B cell (primary cell): Measurements from ENCODE around the gene BRPF3. TPM values are rescaled to one million over a fixed set of nuclear protein-coding genes. Genes with fewer than 3 reads are reported as not detected.

Experiments
- ATAC-seq: fragments of 200-7000 bp; cut with Tn5 transposase; one replicate; pipeline ENCODE4 v1.10.0; 2021; ENCODE audit warnings: low read depth, mild to moderate bottlenecking, moderate number of reproducible peaks, moderate library complexity
- CTCF ChIA-PET: fragments of 350-600 bp; sonication (Branson Sonifier 250); formaldehyde crosslinking; loops from one replicate; lab custom pipeline; 2021; ENCODE audit warnings: antibody characterized with exemption, inconsistent platforms; lab: Charles Lee
- POLR2A ChIA-PET: fragments of 350-600 bp; sonication (Branson Sonifier 250); formaldehyde crosslinking; loops from one replicate; lab custom pipeline; 2021; ENCODE audit warnings: antibody characterized with exemption; lab: Charles Lee
- DNase-seq: peaks from one replicate; pipeline ENCODE4 v3.0.0; 2013
- H2AFZ ChIP-seq: 2 replicates; pipeline ENCODE4 v1.6.1; 2012; ENCODE audit warnings: mild to moderate bottlenecking, low read depth, low read length; ENCODE audit not compliant: insufficient read depth, poor library complexity, severe bottlenecking
- H3K27ac ChIP-seq, 2 donors: 1 replicate in 1 of 2; 2 replicates in 1 of 2; pipeline ENCODE4 v1.5.1; 2012 to 2013; ENCODE audit warnings: low read length in 2 of 2, mild to moderate bottlenecking in 2 of 2, moderate library complexity in 1 of 2
- H3K27me3 ChIP-seq, 4 experiments: fragments of 200-600 bp in 1 of 4; sonication (generic) in 1 of 4; replicated peaks in 1 of 4; 1 replicate in 2 of 4; 2 replicates in 2 of 4; pipeline versions ENCODE4 v1.6.1 to v1.7.0; 2013 to 2016; ENCODE audit warnings: low read length in 3 of 4, mild to moderate bottlenecking in 2 of 4, mixed read lengths in 1 of 4, moderate library complexity in 1 of 4; ENCODE audit not compliant: insufficient read depth in 4 of 4, control insufficient read depth in 3 of 4; ENCODE audit errors: control extremely low read depth in 1 of 4
- H3K36me3 ChIP-seq, 2 experiments: replicated peaks in 1 of 2; 1 replicate in 1 of 2; 2 replicates in 1 of 2; pipeline versions ENCODE4 v1.6.1 to v1.7.1; 2013; ENCODE audit warnings: low read length in 1 of 2; ENCODE audit not compliant: insufficient read depth in 2 of 2, control insufficient read depth in 1 of 2; ENCODE audit errors: control extremely low read depth in 1 of 2, extremely low read depth in 1 of 2
- H3K4me1 ChIP-seq, 2 donors: fragments of 200-600 bp in 1 of 2; sonication (generic) in 1 of 2; 1 replicate in 1 of 2; 2 replicates in 1 of 2; pipeline versions ENCODE4 v1.5.1 to v1.6.1; 2013 to 2017; ENCODE audit warnings: low read length in 2 of 2; ENCODE audit not compliant: control insufficient read depth in 2 of 2, insufficient read depth in 2 of 2
- H3K4me2 ChIP-seq: replicated peaks from 2 replicates; pipeline ENCODE3; 2012; ENCODE audit warnings: mild to moderate bottlenecking, low read depth, low read length; ENCODE audit not compliant: poor library complexity, severe bottlenecking
- H3K4me3 ChIP-seq, 5 experiments: fragments of 200-600 bp in 1 of 5; sonication (generic) in 1 of 5; 1 replicate in 3 of 5; 2 replicates in 2 of 5; pipeline versions ENCODE4 v1.5.1 to v1.7.0; 2011 to 2016; ENCODE audit warnings: low read length in 4 of 5, mild to moderate bottlenecking in 4 of 5, low read depth in 2 of 5, control low read depth in 1 of 5, moderate library complexity in 1 of 5; ENCODE audit not compliant: insufficient read depth in 1 of 5; ENCODE audit errors: control extremely low read depth in 1 of 5, extremely low read depth in 1 of 5
- H3K79me2 ChIP-seq: fragments of 200-600 bp; sonication (generic); one replicate; pipeline ENCODE4 v1.6.0; 2016; ENCODE audit warnings: low read length; ENCODE audit not compliant: control insufficient read depth, insufficient read depth
- H3K9ac ChIP-seq: fragments of 200-600 bp; sonication (generic); 2 replicates; pipeline ENCODE4 v1.6.1; 2017; ENCODE audit warnings: mild to moderate bottlenecking, low read length, moderate library complexity
- H3K9me3 ChIP-seq, 3 donors: one replicate each; pipeline versions ENCODE4 v1.6.1 to v1.7.1; 2013; ENCODE audit warnings: low read length in 2 of 3; ENCODE audit not compliant: control insufficient read depth in 2 of 3, insufficient read depth in 1 of 3; ENCODE audit errors: control extremely low read depth in 1 of 3
- H4K20me1 ChIP-seq: 2 replicates; pipeline ENCODE4 v1.6.0; 2012; ENCODE audit warnings: mild to moderate bottlenecking, low read length; ENCODE audit not compliant: insufficient read depth, control insufficient read depth, poor library complexity, severe bottlenecking
- H3K27ac Mint-ChIP-seq: one replicate; pipeline ENCODE4 v1.8.0; 2021; ENCODE audit warnings: mixed read lengths
- H3K27me3 Mint-ChIP-seq: one replicate; pipeline ENCODE4 v1.8.0; 2021; ENCODE audit warnings: mixed read lengths
- H3K4me1 Mint-ChIP-seq: one replicate; pipeline ENCODE4 v1.8.0; 2021; ENCODE audit warnings: mixed read lengths
- H3K4me3 Mint-ChIP-seq: one replicate; pipeline ENCODE4 v1.8.0; 2021; ENCODE audit warnings: mixed read lengths
- H3K9me3 Mint-ChIP-seq: one replicate; pipeline ENCODE4 v1.8.0; 2022; ENCODE audit warnings: mixed read lengths; ENCODE audit not compliant: insufficient read depth
- EZH2 ChIP-seq: IDR thresholded peaks from 2 replicates; pipeline ENCODE4 v1.6.1; 2012; ENCODE audit warnings: borderline replicate concordance, low read depth, mild to moderate bottlenecking, moderate library complexity, low read length; ENCODE audit not compliant: insufficient read depth, poor library complexity, severe bottlenecking
- WGBS: methylation state at CpG from one replicate; pipeline ENCODE4 v1.1.5; 2013; ENCODE audit warnings: missing lambda C conversion rate; ENCODE audit not compliant: insufficient coverage; 5-methylcytosine and 5-hydroxymethylcytosine counted together
- intact Hi-C: fragments of 100-400 bp; cut with micrococcal nuclease; formaldehyde crosslinking; loops from one replicate; pipeline ENCODE4 v1.10.0; 2022
- polyA plus RNA-seq: library from polyadenylated mRNA; depleted of rRNA; stranded (reverse); fragments of >200 nt; gene quantifications from 2 replicates; pipeline ENCODE4 v1.2.3, GENCODE V29; 2012
- total RNA-seq, 2 donors: library from RNA; stranded (reverse); fragments of 120-200 nt in 1 of 2; gene quantifications; 1 replicate in 1 of 2; 2 replicates in 1 of 2; pipeline versions ENCODE4 v1.2.3 to v1.2.4, GENCODE V29; 2013 to 2022
- TF ChIP-seq, protein P1 (sequence below): fragments of 200-600 bp; IDR thresholded peaks from one replicate; pipeline ENCODE4 v1.8.0; 2022; ENCODE audit warnings: antibody characterized with exemption, mild to moderate bottlenecking

The BRPF3 gene
- total and polyA plus RNA-seq, 2 donors (not counting 1 experiment from before 2014, with no cell fraction given) = 17.1 to 29.4 TPM

DNA sequence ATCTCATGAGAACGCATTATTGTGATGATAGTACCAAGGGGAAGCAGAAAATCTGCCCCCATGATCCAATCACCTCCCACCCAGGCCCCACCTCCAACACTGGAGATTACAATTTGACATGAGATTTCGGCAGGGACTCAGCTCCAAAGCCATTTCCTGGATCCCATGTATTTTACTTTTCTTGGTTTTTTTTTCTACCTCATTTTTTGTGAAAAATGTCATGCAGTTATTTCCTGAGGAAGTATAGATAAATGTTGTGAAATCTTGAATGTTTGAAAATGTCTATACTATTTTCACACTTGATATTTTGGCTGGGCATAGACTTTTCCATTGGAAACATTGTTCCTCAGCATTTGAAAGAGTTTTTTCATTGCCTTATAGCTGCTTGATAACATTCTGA is 9.1 kb upstream of the BRPF3 start:
- H3K9me3 Mint-ChIP-seq = no peaks in the 10 kb centered on the region
- CTCF ChIA-PET = interaction anchor here (1.0 kb wide), 1 partner anchor 67 kb away, joined by 4 read pairs; no protein-coding TSS in a partner anchor
- H3K4me2 ChIP-seq = no peak overlapping the region

DNA sequence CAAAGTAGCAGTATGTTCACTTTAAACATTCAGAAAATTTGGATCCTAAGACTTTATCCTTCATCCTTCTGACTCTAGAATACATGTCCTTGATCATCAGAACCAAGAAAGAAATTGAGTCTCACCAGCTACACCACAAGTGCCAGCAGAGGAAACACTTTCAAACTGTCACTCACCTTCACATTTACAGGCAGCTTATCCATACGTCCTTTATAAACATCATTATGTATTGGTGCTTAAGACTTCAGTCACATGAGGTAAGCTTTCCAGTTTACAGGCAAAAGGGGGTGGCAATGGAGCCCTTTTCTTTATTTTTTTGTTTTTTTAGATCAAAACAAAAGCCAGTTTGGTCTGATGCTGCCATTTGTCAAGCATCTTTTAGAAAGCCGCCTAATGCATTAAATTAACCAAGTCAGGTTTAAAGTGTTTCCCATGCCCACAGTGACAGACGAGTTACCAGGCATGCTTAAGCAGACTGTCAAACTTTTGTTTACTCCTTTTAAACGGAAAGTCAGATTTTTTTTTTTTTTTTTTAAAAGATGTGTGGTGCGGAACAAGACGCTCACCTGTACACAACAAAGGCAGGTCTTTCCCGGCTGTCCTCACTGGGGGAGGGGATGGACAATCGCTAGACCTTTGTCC is 952 bp upstream of the BRPF3 start:
- H3K9me3 ChIP-seq = no peaks in the 10 kb centered on the region
- no peaks in the 10 kb centered on the region for H3K27me3 ChIP-seq
- intact Hi-C loops = loop anchor here (1.0 to 5.0 kb wide), 6 partner anchors 65 to 487 kb away; partner anchors contain the start of genes MAPK13 and MAPK14
- H3K36me3 ChIP-seq = peaks cover 0 to 3% of the 10 kb centered on the region in 2 experiments
- H2AFZ ChIP-seq = peak overlapping the region; percentile 88
- CTCF ChIA-PET = interaction anchor here (0.7 to 3.0 kb wide), 14 partner anchors 8 to 1058 kb away, joined by 3 to 20 read pairs (median 5); partner anchors contain the start of gene MAPK14
- peaks cover 27% of the 10 kb centered on the region for H3K4me1 Mint-ChIP-seq
- H3K27me3 Mint-ChIP-seq = no peaks in the 10 kb centered on the region
- no peak for TF ChIP-seq EZH2
- TF ChIP-seq, protein P1, sequence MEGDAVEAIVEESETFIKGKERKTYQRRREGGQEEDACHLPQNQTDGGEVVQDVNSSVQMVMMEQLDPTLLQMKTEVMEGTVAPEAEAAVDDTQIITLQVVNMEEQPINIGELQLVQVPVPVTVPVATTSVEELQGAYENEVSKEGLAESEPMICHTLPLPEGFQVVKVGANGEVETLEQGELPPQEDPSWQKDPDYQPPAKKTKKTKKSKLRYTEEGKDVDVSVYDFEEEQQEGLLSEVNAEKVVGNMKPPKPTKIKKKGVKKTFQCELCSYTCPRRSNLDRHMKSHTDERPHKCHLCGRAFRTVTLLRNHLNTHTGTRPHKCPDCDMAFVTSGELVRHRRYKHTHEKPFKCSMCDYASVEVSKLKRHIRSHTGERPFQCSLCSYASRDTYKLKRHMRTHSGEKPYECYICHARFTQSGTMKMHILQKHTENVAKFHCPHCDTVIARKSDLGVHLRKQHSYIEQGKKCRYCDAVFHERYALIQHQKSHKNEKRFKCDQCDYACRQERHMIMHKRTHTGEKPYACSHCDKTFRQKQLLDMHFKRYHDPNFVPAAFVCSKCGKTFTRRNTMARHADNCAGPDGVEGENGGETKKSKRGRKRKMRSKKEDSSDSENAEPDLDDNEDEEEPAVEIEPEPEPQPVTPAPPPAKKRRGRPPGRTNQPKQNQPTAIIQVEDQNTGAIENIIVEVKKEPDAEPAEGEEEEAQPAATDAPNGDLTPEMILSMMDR = no peak
- H3K4me2 ChIP-seq = peak overlapping the region; percentile 93
- 4% methylated on average over 4 of the region's 8 CpGs for WGBS
- peaks cover 35% of the 10 kb centered on the region for H3K79me2 ChIP-seq
- peaks cover under 1% of the 10 kb centered on the region for H4K20me1 ChIP-seq
- POLR2A ChIA-PET = interaction anchor here (0.7 kb wide), 3 partner anchors 71 to 122 kb away, joined by 3 to 5 read pairs (median 4); no protein-coding TSS in a partner anchor
- H3K4me3 ChIP-seq = peak overlapping the region; percentile 42 to 84 (median 62)
- peaks cover 14% of the 10 kb centered on the region in 2 donors for H3K4me1 ChIP-seq
- H3K27ac Mint-ChIP-seq = peak overlapping the region; percentile 94
- no peaks in the 10 kb centered on the region for H3K9me3 Mint-ChIP-seq
- H3K9ac ChIP-seq = peak overlapping the region; percentile 75
- DNase-seq (no peak), ATAC-seq (no peak)
- peak overlapping the region; percentile 89 for H3K4me3 Mint-ChIP-seq
- H3K27ac ChIP-seq = peak overlapping the region; percentile 70 to 78

More for the DNA sequence above, 9.1 kb upstream of the BRPF3 start:
- no CpG with 5 or more reads among the region's 2 CpGs for WGBS
- no peaks in the 10 kb centered on the region for H3K4me1 Mint-ChIP-seq
- Histone ChIP-seq H4K20me1 (no peaks in the 10 kb centered on the region), H3K4me1 (no peaks in the 10 kb centered on the region), H3K36me3 (no peaks in the 10 kb centered on the region), H3K9me3 (peaks cover 0 to 1% (median 0%) of the 10 kb centered on the region in 3 donors), H3K4me3 (no peak overlapping the region), H3K27ac (no peak overlapping the region), H3K9ac (no peak overlapping the region), H3K27me3 (no peaks in the 10 kb centered on the region), H2AFZ (no peak overlapping the region), H3K79me2 (no peaks in the 10 kb centered on the region)
- intact Hi-C loops = no loop called here
- no peak overlapping the region for H3K27ac Mint-ChIP-seq
- ATAC-seq (no peak), DNase-seq (no peak)
- H3K27me3 Mint-ChIP-seq = no peaks in the 10 kb centered on the region
- POLR2A ChIA-PET = no interaction called here
- TF ChIP-seq, protein P1 = no peak
- TF ChIP-seq EZH2 = no peak
- H3K4me3 Mint-ChIP-seq = no peak overlapping the region
